ENCODE results near the gene UNC45A.

Gene UNC45A

DNA sequence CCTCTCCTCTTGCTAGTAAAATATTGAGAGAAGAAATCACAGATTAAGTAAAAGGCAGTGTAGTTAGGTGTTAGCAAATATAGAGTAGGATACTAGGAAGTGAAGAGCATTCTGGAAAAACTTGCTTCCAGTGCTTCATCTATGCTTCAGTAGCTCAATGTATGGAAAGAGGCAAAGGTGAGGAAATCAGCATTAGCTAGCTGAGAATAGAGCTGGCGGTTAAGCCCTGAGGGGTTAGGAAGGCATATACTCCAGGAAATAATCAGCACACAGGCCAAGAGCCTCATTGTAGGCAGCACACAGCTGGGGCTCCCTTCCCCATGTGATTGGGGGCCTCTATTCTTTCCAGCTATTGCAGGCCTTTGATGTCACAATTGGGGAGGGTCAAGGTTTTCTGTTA, 33.3 kb downstream of the UNC45A start:
- DNase-seq = no peak

DNA sequence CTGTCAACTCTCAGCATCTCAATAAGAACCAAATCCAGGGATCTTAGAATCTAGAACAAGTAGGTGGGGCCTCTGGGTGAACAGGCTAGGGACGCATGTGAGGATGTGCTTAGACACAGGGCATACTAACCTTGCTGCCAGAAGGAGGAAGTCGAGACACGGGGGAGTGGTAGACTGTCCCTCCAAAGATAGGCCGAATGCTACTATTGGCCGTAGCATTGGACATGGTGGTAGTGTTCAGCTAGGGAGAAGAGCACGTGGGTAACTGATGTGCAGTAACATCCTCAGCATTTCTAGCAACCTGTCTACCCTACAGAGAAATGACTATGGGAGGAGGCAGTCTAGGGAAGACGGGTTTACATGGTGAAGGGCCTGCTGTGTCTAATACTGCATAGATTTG, 35.2 kb downstream of the UNC45A start:
- DNase-seq = no peak

DNA sequence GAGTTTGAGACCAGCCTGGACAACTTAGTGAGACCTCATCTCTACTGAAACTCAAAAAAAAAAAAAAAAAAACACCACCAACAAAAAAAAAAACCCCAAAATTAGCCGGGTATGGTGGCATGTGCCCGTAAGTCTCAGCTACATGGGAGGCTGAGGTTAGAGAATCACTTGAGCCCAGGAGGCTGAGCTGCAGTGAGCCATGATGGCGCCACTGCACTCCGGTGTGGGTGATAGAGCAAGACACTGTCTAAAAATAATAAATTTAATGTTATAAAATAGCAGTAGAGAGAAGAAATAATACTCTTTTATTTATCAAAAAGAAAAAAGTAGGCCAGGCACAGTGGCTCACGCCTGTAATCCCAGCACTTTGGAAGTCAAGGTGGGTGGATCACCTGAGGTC, 37.0 kb downstream of the UNC45A start:
- DNase-seq = no peak

DNA sequence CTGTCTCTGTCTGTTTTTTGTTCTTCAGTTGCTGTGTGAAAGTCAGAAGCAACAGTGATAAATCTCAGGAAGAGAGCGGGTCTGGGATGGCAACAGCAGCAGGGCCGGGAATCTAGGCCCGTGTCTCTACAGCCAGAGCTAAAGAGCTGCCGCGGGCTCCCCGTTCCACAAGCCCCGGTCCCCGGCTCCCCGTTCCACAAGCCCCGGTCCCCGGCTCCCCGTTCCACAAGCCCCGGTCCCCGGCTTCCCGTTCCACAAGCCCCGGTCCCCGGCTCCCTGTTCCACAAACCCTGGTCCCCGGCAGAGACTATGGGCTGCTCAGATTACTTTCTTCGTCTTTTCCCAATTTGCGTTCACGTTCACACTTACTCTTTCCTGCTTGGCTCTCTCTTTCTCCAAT, 39.1 kb downstream of the UNC45A start:
- no peak for DNase-seq

DNA sequence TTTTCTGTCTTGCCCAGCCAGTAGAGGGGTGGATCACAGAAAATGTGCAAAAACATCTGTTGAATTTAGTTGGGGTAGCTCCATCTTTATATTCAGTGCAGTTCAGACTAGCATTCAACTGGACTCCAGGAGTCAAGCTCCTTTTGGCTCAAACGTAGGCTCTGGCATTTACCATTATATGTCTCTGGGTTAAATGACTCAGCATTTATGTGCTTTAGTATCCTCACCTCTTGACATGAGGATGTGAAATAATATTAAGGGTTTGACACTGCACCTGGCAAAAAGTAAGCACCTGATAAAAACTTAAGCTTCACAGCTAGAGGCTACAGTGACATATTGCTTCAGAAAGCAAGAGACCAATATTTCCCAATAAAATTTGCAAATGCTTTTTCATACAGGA, 44.5 kb downstream of the UNC45A start:
- DNase-seq = no peak

DNA sequence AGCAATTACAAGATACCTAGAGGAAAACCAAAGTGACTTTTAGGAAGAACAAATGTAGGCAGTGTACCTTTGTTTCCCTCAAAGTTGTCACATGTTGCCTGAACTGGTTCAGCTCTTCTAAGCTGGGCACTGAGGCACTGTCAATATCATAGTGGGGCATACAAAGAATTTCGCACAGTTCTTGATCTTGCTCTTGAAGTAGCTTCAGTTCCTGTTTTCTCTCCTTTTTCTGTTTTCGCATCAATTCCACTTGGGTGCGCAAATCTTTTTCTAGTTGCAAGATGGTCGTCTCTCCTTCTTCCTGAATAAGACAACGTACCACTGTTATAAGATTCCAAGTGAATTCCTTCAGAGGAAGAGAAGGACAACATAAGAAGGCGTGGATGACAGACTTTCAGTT, 46.6 kb downstream of the UNC45A start:
- no peak for DNase-seq

DNA sequence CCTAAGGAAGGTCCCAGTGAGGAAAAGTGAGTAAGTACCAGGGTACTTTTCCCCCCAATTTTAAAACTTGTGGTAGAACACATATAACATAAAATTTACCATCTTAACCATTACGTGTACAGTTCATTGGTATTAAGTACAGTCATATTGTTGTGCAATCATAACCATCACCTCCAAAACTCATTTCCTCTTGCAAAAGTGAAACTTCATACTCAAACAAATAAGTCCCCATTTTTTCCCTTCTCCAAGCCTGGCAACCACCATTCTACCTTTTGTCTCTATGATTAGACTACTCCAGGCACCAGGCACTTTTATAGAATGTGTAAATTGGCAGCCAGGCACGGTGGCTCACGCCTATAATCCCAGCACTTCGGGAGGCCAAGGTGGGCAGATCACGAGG, 47.0 kb downstream of the UNC45A start:
- no peak for DNase-seq

DNA sequence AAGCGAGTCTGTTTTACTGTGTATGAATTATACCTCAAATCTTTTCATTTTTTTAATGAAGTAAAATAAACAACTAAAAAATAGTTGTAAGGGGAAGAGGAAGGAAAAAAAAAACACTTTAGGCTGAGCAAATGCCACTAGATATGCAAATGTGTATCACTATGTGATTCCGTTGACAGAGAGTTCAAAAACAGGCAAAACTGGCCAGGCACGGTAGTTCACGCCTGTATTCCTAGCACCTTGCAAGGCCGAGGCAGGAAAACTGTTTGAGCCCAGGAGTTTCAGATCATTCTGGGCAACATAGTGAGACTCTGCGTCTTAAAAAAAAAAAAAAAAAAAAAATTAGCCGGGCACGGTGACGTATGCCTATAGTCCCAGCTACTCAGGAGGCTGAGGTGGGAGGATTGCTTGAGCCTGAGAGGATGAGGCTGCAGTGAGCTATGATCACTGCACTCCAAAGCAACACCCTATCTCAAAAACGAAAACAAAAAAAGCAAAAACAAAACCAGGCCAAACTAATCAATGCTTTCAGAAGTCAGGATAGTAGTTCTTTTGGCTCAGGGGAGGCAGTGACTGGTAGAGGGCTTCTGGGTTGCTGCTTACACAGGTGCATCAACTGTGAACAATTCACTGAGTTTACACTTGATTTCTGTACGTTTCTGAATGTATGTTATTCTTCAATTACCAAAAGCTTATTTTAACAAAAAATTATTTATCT, 51.9 kb downstream of the UNC45A start:
- no peak for DNase-seq

DNA sequence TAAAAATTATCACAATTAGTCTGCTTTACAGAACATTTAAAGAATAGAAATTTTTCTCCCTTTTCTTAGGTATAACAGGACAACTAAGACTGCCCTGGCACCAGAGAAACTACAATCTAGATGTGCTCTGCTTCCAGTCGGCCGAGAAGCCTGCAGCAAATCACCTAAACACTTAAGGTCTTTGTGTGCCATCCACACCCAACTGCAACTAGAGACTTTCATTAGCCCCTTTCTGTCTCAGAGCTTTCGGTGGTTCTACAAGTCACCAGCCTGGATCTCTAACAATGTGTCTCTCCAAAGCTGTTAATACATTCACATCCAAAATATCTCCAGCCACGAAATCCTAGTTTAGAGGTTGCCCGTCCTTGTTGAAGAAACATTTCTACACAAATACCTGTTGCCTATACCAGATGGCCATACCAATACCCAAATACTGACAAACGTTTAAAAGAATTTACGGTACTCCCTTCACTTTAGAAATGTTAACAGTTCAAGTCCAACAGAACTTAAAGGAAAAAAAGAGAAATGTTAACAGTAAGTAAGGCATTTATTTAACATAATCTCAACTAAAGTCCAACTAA, 52.6 kb downstream of the UNC45A start:
- DNase-seq = no peak

DNA sequence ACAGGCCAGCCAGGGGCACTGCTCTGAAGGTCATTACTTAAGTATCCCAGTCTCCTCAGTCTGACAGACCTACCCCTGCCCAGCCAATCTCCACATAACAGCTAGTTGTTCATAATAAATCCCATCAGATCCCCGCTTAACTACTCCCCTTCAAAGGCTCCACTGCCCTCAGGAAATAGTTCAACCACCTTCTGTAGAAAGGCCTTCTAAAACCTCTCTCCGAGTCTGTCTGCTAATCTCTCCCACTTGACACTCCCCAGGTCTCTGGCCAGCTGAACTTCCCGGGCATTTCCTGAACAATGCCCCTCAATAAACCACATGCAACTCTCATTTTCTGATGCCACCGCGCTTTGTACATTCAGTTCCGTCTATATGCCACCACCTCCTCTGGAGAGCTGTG, 53.2 kb downstream of the UNC45A start:
- DNase-seq = no peak

DNA sequence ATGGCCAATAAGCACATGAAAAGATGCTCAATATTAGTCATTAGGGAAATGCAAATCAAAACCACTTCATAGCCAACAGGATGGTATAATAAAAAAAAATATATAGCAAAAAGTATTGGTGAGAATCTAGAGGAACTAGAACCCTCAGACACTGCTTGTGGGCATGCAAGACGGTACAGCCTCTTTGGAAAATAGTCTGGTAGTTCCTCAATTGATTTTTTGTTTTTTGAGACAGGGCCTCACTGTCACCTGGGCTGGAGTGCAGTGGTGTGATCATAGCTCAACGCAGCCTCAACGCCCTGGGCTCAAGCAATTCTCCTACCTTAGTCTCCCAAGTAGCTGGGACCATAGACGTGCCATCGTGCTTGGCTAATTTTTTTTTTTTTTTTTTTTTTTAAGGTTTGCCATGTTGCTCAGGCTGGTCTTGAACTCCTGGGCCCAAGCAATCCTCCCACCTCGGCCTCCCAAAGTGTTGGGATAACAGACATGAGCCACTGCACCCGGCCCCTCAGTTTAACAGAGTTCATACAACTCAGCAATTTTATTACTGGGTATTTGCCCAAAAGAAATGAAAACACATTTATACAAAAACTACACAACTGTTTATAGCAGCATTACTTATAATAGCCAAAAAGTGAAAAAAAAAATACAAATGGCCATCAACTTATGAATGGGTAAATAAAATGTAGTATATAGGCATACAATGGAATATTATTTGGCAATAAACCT, 54.1 kb downstream of the UNC45A start:
- no peak for DNase-seq

DNA sequence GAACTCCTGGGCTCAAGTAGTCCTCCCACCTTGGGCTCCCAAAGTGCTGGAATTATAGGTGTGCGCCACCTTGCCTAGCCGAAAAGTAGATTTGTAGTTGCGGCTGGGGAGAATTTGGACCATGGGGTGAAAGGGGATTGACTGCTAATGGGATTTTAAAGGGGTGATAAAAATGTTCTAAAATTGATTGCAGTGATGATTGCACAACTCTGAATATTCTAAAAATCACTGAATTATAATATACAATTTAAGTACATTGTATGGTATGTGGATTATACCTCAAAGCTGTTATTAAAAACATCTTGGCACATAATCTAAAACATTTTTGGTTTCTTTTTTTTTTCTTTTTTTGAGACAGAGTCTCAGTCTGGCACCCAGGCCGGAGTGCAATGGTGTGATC, 55.4 kb downstream of the UNC45A start:
- DNase-seq = no peak

DNA sequence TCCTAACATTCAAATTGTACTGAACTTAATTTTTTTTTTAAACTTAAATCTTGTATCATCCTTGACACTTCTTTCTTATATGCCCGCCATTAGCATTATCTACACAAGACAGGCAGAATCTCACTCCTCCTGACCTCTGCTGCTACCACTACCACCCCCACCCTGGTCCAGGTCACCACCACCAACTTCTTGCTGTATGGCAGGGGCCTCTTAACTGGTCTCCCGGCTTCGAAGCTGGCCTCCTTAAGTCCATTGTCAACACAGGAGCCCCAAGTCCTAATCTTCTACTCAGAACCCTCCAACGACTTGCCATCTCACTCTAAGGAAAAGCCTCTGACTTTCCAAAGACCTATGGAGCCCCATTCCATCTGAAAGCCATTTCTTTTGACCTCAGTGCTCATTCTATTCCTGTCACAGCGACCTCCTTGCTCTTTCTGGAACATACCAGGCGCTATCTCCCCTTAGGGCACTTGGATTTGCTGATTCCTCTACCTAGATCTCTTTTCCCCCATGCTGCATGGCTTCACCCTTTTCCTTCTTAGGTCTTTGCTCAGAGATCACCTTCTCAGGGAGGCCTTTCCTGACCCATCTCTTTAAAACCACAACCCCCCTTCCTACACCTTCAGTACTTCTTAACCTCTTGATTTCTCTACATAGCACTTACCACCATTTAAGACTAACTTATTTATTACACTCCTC, 56.7 kb downstream of the UNC45A start:
- no peak for DNase-seq

DNA sequence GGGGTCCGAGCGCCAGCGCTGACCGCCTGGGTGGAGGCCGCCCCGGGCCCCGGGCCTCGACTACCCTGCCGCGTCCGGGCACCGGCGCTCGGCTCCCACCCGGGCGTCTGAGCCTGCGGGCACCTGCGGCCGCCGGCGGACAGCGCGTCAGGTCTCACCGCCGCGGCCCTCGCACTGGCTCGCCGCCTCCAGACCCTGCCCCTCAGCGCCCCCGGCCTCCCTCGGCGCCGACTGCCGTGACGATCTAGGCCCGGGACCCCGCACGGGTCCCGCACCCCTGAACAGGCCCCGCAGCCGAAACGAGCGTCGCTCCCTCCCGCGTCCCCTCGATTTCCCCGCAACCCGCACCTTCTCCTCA, 59.0 kb downstream of the UNC45A start:
- no peak for DNase-seq

DNA sequence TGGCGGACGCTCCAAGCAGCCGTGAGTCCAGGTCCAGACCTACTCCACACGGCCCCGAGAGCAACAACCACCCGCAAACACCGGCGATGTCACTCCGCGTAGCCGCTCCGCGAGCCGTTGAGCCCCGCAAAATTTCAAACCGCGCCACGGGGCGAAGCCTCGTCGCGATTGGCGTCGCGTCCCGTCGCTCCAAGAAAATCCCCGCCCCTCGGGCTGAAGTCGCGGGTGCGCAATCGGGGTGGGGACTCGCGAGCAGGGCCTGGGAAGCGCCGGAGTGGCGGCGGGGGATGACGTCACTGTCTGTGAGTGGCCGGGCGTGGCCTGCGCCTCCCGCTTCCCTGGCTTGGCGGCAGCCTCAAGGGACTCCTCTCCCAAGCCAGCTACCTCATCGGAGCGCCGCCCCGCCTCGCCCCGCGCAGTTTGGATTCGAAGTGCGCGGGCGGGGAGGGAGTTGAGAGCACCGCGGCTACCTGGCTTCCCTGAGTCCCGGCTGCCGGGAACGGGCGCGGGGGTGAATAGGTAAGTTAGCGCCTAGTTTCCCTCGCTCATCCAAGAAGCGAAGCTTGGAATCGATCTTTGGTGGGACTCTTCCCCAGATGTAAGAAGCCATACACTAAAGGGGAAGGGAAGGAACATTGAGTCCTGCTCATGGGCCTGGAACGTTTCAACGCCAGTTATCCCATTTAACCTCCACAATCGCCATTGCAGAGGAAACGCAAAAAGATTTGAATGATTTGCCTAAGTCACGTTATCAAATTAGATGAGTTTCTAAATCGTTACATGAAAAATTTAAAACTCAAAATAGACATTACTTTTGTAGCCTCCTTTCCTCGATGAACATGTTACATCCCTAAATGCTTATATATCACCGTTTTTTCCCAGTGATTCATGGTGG, 59.6 kb downstream of the UNC45A start, which contains the start of gene PRC1:
Gene PRC1 (minus strand): TSS at position 119 of the 895 bp plus-strand sequence. CDS start 118 bp downstream, at position 1.
- peak; percentile 98 for DNase-seq

DNA sequence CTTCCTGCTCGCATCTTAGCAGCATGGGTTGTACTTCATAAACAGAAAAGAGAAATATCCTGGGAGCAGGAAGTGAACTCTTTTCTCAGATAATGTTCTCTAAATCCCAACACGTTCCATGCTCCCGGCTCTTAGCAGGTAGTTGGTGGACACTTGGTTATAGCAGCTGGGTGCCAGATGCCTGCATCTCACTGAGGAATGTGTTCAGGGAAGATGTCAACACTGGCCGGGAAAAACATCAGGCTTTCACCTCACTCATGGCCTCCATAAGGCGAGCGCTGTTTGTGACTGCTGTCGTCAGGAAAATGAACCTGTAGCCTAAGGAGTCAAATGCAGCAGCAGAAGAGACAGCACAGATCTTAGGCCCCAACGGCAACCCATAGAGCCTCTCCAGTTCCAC, 63.7 kb downstream of the UNC45A start:
- DNase-seq = no peak

DNA sequence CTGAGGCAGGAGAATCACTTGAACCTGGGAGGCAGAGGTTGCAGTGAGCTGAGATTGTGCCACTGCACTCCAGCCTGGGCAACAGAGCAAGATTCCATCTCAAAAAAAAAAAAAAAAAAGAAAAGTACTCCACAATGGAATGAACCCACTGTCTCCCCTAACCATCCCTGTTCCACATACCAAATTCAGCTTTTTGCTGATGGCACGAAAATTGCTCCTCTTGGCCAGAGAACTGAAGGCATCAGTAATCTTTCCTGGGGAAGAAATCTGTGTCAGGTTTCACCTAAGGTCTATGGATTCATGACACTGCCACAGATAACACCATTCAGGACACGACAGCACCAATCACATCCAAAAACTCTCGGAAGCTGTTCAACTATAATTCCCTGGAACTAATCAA, 66.1 kb downstream of the UNC45A start:
- DNase-seq = no peak
